Erythroblast (primary cell): ENCODE results near the gene HSPH1.

Experiments
- GATA1 ChIP-seq: IDR thresholded peaks from 2 replicates; pipeline ENCODE4 v1.6.1; 2011; ENCODE audit warnings: low read depth, mild to moderate bottlenecking, control low read depth, low read length, moderate library complexity
- POLR2A ChIP-seq: IDR thresholded peaks from 2 replicates; pipeline ENCODE4 v1.6.1; 2011; ENCODE audit warnings: mild to moderate bottlenecking, low read length

DNA sequence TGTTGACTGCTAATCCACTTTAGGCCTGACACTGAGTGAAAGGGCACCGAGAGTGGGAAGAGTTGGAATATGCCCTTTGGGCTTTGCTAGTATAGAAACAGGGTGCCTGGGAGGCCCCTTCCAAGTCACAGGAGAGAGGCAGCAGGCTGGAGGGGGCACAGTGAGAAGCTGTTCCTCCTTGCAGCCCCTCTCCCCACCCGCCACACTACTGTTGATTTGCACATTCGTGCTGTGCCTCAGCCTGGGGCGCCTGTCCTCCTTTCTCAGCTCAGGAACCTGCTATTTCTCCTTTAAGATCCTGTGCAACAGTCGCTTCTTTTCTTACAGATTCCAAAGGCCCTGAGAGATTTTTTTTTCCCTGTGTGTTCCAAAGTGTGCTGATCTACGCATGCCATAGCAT lies 35.3 kb upstream of the HSPH1 start:
- TF ChIP-seq POLR2A, result no peak
- TF ChIP-seq GATA1, result no peak
